Tibial artery (tissue), 4 donors: ENCODE results near the gene HPS4.

Experiments used
- DNase-seq, 2 donors: peaks; one replicate each; pipeline ENCODE4 v3.0.0-alpha.2; 2019
- H3K27ac ChIP-seq, 2 donors: fragments of 200-600 bp; sonication (generic) in 1 of 2; 1 replicate in 1 of 2; 2 replicates in 1 of 2; pipeline ENCODE4 v1.5.1; 2018 to 2019; ENCODE audit warnings: mild to moderate bottlenecking in 1 of 2
- H3K27me3 ChIP-seq, 2 donors: fragments of 200-600 bp; sonication (generic) in 1 of 2; one replicate each; pipeline versions ENCODE4 v1.5.1 to v1.6.0; 2016 to 2019
- H3K36me3 ChIP-seq, 3 donors: fragments of 200-600 bp; sonication (generic) in 2 of 3; one replicate each; pipeline ENCODE4 v1.5.1; 2016 to 2019; ENCODE audit warnings: mild to moderate bottlenecking in 2 of 3
- H3K4me1 ChIP-seq, 4 donors: fragments of 200-600 bp; sonication (generic) in 2 of 4; 1 replicate in 3 of 4; 2 replicates in 1 of 4; pipeline ENCODE4 v1.5.1; 2016 to 2019
- H3K4me3 ChIP-seq, 2 donors: fragments of 200-600 bp; sonication (generic) in 1 of 2; 1 replicate in 1 of 2; 2 replicates in 1 of 2; pipeline ENCODE4 v1.5.1; 2018 to 2019; ENCODE audit warnings: mild to moderate bottlenecking in 2 of 2
- H3K9me3 ChIP-seq, 3 donors: fragments of 200-600 bp; sonication (generic) in 1 of 3; one replicate each; pipeline ENCODE4 v1.5.1; 2016 to 2019
- CTCF ChIP-seq, 2 experiments: fragments of 200-600 bp in 1 of 2; fragments of 450-650 bp in 1 of 2; IDR thresholded peaks; one replicate each; pipeline ENCODE4 v1.5.1; 2017 to 2019; ENCODE audit warnings: antibody characterized with exemption in 2 of 2, mild to moderate bottlenecking in 1 of 2, moderate library complexity in 1 of 2
- intact Hi-C: fragments of 100-400 bp; cut with DNase I; formaldehyde crosslinking; loops from one replicate; pipeline ENCODE4 v1.15.0; 2023; ENCODE audit warnings: low total_unique reads

HPS4 gene

GRCh38 chr22:26486394-26486793, 2.8 kb upstream of the HPS4 start:
- intact Hi-C loops, result loop anchor here (10.0 kb wide), 1 partner anchor 98 kb away; no protein-coding TSS in a partner anchor
- DNase-seq, result no peak
- H3K27me3 ChIP-seq, result no peaks in the 10 kb centered on the region
- H3K9me3 ChIP-seq, result no peaks in the 10 kb centered on the region
- TF ChIP-seq CTCF (IDR thresholded peaks at IDR 0.05), result no peak
- peaks cover 0 to 39% (median 21%) of the 10 kb centered on the region in 4 donors for H3K4me1 ChIP-seq
- H3K36me3 ChIP-seq, result peaks cover 18 to 44% (median 34%) of the 10 kb centered on the region in 3 donors
- H3K27ac ChIP-seq, result no peak overlapping the region
- no peak overlapping the region for H3K4me3 ChIP-seq

DNA sequence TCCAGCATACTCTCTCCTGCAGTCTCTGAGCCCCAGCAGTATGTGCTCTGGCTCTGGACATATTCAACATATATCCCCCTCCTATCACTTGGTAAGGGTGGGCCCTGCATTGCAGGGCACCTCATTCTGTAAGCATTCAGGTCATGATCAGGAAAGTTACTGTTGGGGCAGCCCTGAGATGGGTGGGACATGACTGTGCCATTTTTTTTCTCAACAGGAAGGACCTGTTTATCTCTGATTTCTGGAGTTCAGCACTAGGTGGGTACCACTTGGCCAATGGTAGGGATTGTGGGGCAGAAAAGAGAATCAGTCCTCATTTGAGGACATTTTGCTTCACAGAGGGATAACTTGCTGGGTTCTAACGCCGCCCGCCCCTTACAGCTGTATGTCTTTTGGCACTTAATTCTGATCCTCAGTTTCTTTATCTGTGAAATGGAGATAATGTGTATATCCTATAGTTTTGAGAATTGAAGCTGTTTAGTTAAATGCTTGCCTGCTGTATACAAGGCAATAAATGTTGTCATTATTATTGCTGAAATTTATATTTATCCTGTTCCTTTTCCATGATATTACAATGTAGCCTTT, 2.3 kb upstream of the HPS4 start:
- peaks cover 0 to 44% (median 26%) of the 10 kb centered on the region in 4 donors for H3K4me1 ChIP-seq
- no peaks in the 10 kb centered on the region for H3K9me3 ChIP-seq
- no peaks in the 10 kb centered on the region for H3K27me3 ChIP-seq
- H3K27ac ChIP-seq, result no peak overlapping the region
- no peak for TF ChIP-seq CTCF (IDR thresholded peaks at IDR 0.05)
- DNase-seq, result no peak
- peaks cover 13 to 39% (median 29%) of the 10 kb centered on the region in 3 donors for H3K36me3 ChIP-seq
- no peak overlapping the region for H3K4me3 ChIP-seq
- intact Hi-C loops, result loop anchor here (10.0 kb wide), 1 partner anchor 99 kb away; no protein-coding TSS in a partner anchor

DNA sequence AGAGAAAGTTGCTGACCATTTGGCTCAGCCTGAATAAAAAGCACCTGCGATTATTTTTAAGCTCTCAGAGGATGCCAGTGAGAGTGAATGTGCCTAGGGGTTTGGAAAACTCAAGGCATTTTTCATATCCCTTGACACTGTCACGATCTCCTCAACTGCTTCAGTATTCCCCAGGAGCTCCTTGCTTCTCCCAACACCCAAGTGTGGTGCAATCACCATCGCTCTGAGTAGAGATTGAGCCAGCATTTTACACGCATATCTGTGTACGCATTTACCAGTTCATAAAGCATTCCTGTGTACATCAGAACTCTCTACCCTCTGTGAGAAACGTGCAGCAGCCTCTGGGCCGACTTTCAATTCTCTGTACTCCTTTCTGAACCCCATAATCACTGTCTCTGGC, 1.4 kb upstream of the HPS4 start:
- Histone ChIP-seq H3K4me3 (no peak overlapping the region), H3K4me1 (peaks cover 0 to 52% (median 35%) of the 10 kb centered on the region in 4 donors), H3K9me3 (no peaks in the 10 kb centered on the region), H3K27me3 (no peaks in the 10 kb centered on the region), H3K36me3 (peaks cover 10 to 40% (median 26%) of the 10 kb centered on the region in 3 donors), H3K27ac (peak overlapping the region; percentile 90 to 97)
- DNase-seq, result peak in 1 of 2 donors; percentile 31
- TF ChIP-seq CTCF (IDR thresholded peaks at IDR 0.05), result no peak
- intact Hi-C loops, result loop anchor here (10.0 kb wide), 1 partner anchor 100 kb away; no protein-coding TSS in a partner anchor

DNA sequence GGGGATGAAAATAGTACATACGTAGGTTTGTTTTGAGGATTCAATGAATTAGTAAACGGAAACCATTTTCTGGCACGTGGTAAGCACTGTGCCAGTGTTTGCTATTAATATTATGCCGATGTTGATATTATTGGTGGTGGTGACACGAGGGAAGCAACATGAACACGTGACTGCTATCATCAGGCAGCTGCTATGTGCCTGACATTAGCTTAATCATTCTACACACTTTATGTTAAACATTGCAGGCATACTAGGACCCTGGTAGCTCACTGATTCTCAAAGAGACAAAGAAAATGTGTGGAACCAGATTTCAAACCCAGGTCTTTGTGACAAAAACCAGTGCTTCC, 750 bp upstream of the HPS4 start:
- H3K9me3 ChIP-seq, result no peaks in the 10 kb centered on the region
- peaks cover 0 to 58% (median 39%) of the 10 kb centered on the region in 4 donors for H3K4me1 ChIP-seq
- intact Hi-C loops, result loop anchor here (10.0 kb wide), 1 partner anchor 100 kb away; no protein-coding TSS in a partner anchor
- H3K27me3 ChIP-seq, result no peaks in the 10 kb centered on the region
- no peak for TF ChIP-seq CTCF (IDR thresholded peaks at IDR 0.05)
- H3K4me3 ChIP-seq, result peak overlapping the region; percentile 64 to 94
- DNase-seq, result peak in 1 of 2 donors; percentile 15
- peaks cover 7 to 34% (median 20%) of the 10 kb centered on the region in 3 donors for H3K36me3 ChIP-seq
- peak overlapping the region; percentile 90 to 97 for H3K27ac ChIP-seq

DNA sequence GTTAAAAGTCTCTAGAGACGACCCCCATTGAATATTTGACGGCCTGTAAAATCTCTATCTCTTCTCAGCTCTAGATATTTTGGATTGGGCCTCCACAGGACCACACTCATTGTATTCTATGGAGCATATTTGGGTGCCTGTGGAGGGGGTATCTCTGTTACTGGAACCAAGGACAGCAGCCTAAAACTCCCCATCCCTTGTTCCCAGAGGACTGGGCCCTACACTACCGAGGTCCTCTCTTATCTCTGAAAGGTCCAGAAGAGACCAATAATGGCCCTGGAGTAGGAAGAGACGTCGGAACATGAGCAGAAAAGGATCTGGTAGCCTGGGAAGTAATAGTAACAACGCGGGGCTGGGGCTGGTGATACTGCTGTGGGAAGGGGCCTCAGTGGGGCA, 542 bp downstream of the HPS4 start:
- H3K4me1 ChIP-seq, result peaks cover 0 to 59% (median 39%) of the 10 kb centered on the region in 4 donors
- H3K9me3 ChIP-seq, result no peaks in the 10 kb centered on the region
- peak overlapping the region; percentile 64 to 94 for H3K4me3 ChIP-seq
- no peak for DNase-seq
- intact Hi-C loops, result loop anchor here (10.0 kb wide), 1 partner anchor 102 kb away; no protein-coding TSS in a partner anchor
- no peaks in the 10 kb centered on the region for H3K27me3 ChIP-seq
- H3K36me3 ChIP-seq, result peaks cover 2 to 21% (median 7%) of the 10 kb centered on the region in 3 donors
- no peak for TF ChIP-seq CTCF (IDR thresholded peaks at IDR 0.05)
- H3K27ac ChIP-seq, result peak overlapping the region; percentile 90 to 97
